Activated T-helper 1 cell treated with Interleukin-2 at 50 U/mL for 16 hours (primary cell): Measurements from ENCODE around the gene GAS6.
"Not testable (repeated sequence)": the region's sequence is repeated elsewhere in the genome, so short reads cannot be mapped to it uniquely, and the experiment has no call there.

Experiments used
- DNase-seq: peaks from one replicate; pipeline ENCODE4 v3.0.0-alpha.2; 2020; ENCODE audit warnings: low read depth

GAS6 gene

GRCh38 chr13:113791226-113791625, 72.7 kb downstream of the GAS6 start:
- no peak for DNase-seq

- DNase-seq = not testable (repeated sequence)
These were observed 73.9 kb downstream of the GAS6 start for GRCh38 chr13:113789931-113790330.

- no peak for DNase-seq
These were observed 74.7 kb downstream of the GAS6 start for GRCh38 chr13:113789167-113789566.

- no peak for DNase-seq
These were observed 75.3 kb downstream of the GAS6 start for GRCh38 chr13:113788413-113789135.

- no peak for DNase-seq
These were observed 76.2 kb downstream of the GAS6 start for GRCh38 chr13:113787694-113788093.

- no peak for DNase-seq
These were observed 77.5 kb downstream of the GAS6 start for GRCh38 chr13:113786262-113786841.

- DNase-seq = no peak
These were observed 78.5 kb downstream of the GAS6 start for GRCh38 chr13:113785051-113786010.

- no peak for DNase-seq
These were observed 79.2 kb downstream of the GAS6 start for GRCh38 chr13:113784645-113785024.

- no peak for DNase-seq
These were observed 79.8 kb downstream of the GAS6 start for GRCh38 chr13:113783966-113784644.

- no peak for DNase-seq
These were observed 80.5 kb downstream of the GAS6 start for GRCh38 chr13:113783200-113783881.

GRCh38 chr13:113782472-113782871, 81.4 kb downstream of the GAS6 start:
- no peak for DNase-seq

GRCh38 chr13:113781571-113781970, 82.3 kb downstream of the GAS6 start:
- no peak for DNase-seq

- DNase-seq = no peak
These were observed 86.3 kb downstream of the GAS6 start for GRCh38 chr13:113777311-113778260.

- no peak for DNase-seq
These were observed 87.4 kb downstream of the GAS6 start for GRCh38 chr13:113776231-113777125.

- no peak for DNase-seq
These were observed 88.3 kb downstream of the GAS6 start for GRCh38 chr13:113775451-113776145.

- DNase-seq = no peak
These were observed 89.4 kb downstream of the GAS6 start for GRCh38 chr13:113774177-113775107.

GRCh38 chr13:113771709-113772331, 92.1 kb downstream of the GAS6 start:
- DNase-seq = no peak
